HepG2 (cell line): Measurements from ENCODE around the gene CCDC9B. TPM values are rescaled to one million over a fixed set of nuclear protein-coding genes. Genes with fewer than 3 reads are reported as not detected.

ENCODE experiments used
- CHCHD3 ChIP-seq: sonication (generic); formaldehyde crosslinking; IDR thresholded peaks from 2 replicates; pipeline ENCODE4 v1.8.0; 2022; ENCODE audit warnings: mild to moderate bottlenecking, missing genetic modification reagents, moderate library complexity
- STAG1 ChIP-seq: sonication (generic); formaldehyde crosslinking; IDR thresholded peaks from 2 replicates; pipeline ENCODE4 v1.4.0; 2020; ENCODE audit warnings: missing genetic modification reagents
- WIZ ChIP-seq: sonication (generic); formaldehyde crosslinking; IDR thresholded peaks from 2 replicates; pipeline ENCODE4 v1.5.1; 2020; ENCODE audit warnings: mild to moderate bottlenecking, missing genetic modification reagents
- ZFP1 ChIP-seq: IDR thresholded peaks from 2 replicates; pipeline ENCODE4 v1.6.1; 2016
- ZNF24 ChIP-seq: fragments of 450-650 bp; IDR thresholded peaks from 2 replicates; pipeline ENCODE4 v1.6.1; 2017; ENCODE audit warnings: antibody characterized with exemption, mild to moderate bottlenecking
- ZNF343 ChIP-seq: sonication (generic); formaldehyde crosslinking; IDR thresholded peaks from 2 replicates; pipeline ENCODE4 v1.4.0; 2020; ENCODE audit warnings: mild to moderate bottlenecking, missing genetic modification reagents
- ZNF431 ChIP-seq: sonication (generic); formaldehyde crosslinking; IDR thresholded peaks from 2 replicates; pipeline ENCODE4 v1.9.0; 2022; ENCODE audit warnings: missing genetic modification reagents, low read depth, mild to moderate bottlenecking, borderline replicate concordance
- ZNF510 ChIP-seq: sonication (generic); formaldehyde crosslinking; IDR thresholded peaks from 2 replicates; pipeline ENCODE4 v1.4.0; 2020; ENCODE audit warnings: low read depth, mild to moderate bottlenecking, missing genetic modification reagents
- ZNF607 ChIP-seq: sonication (generic); formaldehyde crosslinking; IDR thresholded peaks from 2 replicates; pipeline ENCODE4 v1.5.1; 2020; ENCODE audit warnings: missing genetic modification reagents, mild to moderate bottlenecking, borderline replicate concordance
- ZNF629 ChIP-seq: sonication (generic); formaldehyde crosslinking; conservative IDR thresholded peaks from 2 replicates; pipeline ENCODE4 v1.5.0; 2020; ENCODE audit warnings: missing genetic modification reagents
- polyA plus RNA-seq, 8 experiments: library from polyadenylated mRNA; depleted of rRNA in 3 of 8; stranded (reverse) in 7 of 8; unstranded in 1 of 8; fragments of >200 nt; fragmentation: Illumina TruSeq in 4 of 8; extraction: Trizol in 4 of 8; gene quantifications; 2 replicates each; pipeline versions ENCODE4 v1.2.1 to v1.2.3, GENCODE V29; 2011 to 2016; ENCODE audit warnings: low read depth in 4 of 8, missing spikeins in 1 of 8, mixed read lengths in 1 of 8; ENCODE audit not compliant: insufficient read depth in 1 of 8
- total RNA-seq, 5 experiments: library from RNA; depleted of rRNA; stranded (reverse); fragments of >200 nt; fragmentation: Illumina TruSeq; extraction: Trizol; gene quantifications; 2 replicates each; pipeline ENCODE4 v1.2.3, GENCODE V29; 2016; ENCODE audit warnings: low read depth in 1 of 5
- TF ChIP-seq, protein P1 (sequence below): sonication (generic); formaldehyde crosslinking; IDR thresholded peaks from 2 replicates; pipeline ENCODE4 v1.8.1; 2023; ENCODE audit warnings: mild to moderate bottlenecking, moderate library complexity, missing genetic modification reagents
- TF ChIP-seq, protein P2 (sequence below): sonication (generic); formaldehyde crosslinking; IDR thresholded peaks from 2 replicates; pipeline ENCODE4 v1.5.0; 2020; ENCODE audit warnings: mild to moderate bottlenecking, missing genetic modification reagents
- TF ChIP-seq, protein P3 (sequence below): sonication (generic); formaldehyde crosslinking; IDR thresholded peaks from 2 replicates; pipeline ENCODE4 v1.9.0; 2021; ENCODE audit warnings: missing genetic modification reagents, borderline replicate concordance
- TF ChIP-seq, protein P4 (sequence below): sonication (generic); formaldehyde crosslinking; IDR thresholded peaks from 2 replicates; pipeline ENCODE4 v1.8.0; 2022; ENCODE audit warnings: missing genetic modification reagents, mild to moderate bottlenecking, borderline replicate concordance
- TF ChIP-seq, protein P5 (sequence below): sonication (generic); formaldehyde crosslinking; IDR thresholded peaks from 2 replicates; pipeline ENCODE4 v1.8.0; 2022; ENCODE audit warnings: missing genetic modification reagents, mild to moderate bottlenecking, inconsistent platforms, borderline replicate concordance
- TF ChIP-seq, protein P6 (sequence below): sonication (generic); formaldehyde crosslinking; IDR thresholded peaks from 2 replicates; pipeline ENCODE4 v1.5.0; 2020; ENCODE audit warnings: missing genetic modification reagents
- TF ChIP-seq, protein P7 (sequence below): sonication (generic); formaldehyde crosslinking; IDR thresholded peaks from 2 replicates; pipeline ENCODE4 v1.4.0; 2020; ENCODE audit warnings: missing genetic modification reagents

CCDC9B gene
- total and polyA plus RNA-seq, 2 of the 13 experiments (the other 11 are each of a cell fraction or from before 2014, with no cell fraction given) = 0.98 to 1.6 TPM

DNA sequence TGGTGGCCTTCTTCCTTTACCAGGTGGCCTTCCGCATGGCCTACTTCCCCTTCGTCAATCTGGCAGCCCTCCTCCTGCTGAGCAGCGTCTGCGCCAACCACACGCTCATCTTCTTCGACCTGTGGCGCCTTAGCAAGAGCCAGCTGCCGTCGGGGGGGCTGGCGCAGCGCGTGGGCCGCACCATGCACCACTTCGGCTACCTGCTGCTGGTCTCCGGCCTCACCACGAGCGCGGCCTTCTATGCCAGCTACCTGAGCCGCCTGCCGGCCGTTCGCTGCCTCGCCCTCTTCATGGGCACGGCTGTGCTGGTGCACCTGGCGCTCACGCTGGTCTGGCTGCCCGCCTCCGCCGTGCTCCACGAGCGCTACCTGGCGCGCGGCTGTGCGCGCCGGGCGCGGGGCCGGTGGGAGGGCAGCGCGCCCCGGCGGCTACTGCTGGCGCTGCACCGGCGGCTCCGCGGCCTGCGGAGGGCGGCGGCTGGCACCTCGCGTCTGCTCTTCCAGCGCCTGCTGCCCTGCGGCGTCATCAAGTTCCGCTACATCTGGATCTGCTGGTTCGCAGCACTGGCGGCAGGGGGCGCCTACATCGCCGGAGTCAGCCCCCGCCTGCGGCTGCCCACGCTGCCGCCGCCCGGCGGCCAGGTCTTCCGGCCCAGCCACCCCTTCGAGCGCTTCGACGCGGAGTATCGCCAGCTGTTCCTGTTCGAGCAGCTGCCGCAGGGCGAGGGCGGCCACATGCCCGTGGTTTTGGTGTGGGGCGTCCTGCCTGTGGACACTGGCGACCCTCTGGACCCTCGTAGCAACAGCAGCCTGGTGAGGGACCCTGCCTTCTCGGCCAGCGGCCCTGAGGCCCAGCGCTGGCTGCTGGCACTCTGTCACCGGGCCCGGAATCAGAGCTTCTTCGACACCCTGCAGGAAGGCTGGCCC lies 27.2 kb upstream of the CCDC9B start (continued):
- TF ChIP-seq, protein P1, sequence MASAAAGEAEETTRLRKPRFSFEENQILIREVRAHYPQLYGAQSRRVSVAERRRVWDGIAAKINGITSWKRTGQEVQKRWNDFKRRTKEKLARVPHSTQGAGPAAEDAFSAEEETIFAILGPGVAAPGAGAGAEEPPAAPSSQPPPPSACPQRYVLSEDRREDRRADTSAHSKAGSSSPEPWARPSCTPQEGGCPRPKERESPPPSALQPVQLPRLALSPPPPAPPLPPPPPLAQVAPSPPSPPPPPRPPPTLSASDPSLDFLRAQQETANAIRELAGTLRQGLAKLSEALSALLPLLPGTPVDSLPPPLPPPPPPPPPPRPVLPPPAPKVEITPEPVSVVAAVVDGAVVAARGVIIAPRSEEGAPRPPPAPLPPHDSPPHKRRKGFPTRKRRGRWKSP = peak; percentile 86
- TF ChIP-seq ZNF431 (CRISPR knock-in tag) (peak; percentile 64; the same call in 1 of the 2 replicates), ZNF510 (peak; percentile 74; the same call in 1 of the 2 replicates), ZNF629 (CRISPR knock-in tag) (peak; percentile 51; the same call in 1 of the 2 replicates), ZFP1 (CRISPR knock-in tag) (no peak), STAG1 (CRISPR knock-in tag) (peak; percentile 68), CHCHD3 (CRISPR knock-in tag) (peak; percentile 97; the same call in 1 of the 2 replicates), WIZ (CRISPR knock-in tag) (peak; percentile 66; the same call in 1 of the 2 replicates), ZNF343 (peak; percentile 70; the same call in 1 of the 2 replicates), ZNF24 (no peak), ZNF607 (peak; percentile 96)
- TF ChIP-seq, protein P2, sequence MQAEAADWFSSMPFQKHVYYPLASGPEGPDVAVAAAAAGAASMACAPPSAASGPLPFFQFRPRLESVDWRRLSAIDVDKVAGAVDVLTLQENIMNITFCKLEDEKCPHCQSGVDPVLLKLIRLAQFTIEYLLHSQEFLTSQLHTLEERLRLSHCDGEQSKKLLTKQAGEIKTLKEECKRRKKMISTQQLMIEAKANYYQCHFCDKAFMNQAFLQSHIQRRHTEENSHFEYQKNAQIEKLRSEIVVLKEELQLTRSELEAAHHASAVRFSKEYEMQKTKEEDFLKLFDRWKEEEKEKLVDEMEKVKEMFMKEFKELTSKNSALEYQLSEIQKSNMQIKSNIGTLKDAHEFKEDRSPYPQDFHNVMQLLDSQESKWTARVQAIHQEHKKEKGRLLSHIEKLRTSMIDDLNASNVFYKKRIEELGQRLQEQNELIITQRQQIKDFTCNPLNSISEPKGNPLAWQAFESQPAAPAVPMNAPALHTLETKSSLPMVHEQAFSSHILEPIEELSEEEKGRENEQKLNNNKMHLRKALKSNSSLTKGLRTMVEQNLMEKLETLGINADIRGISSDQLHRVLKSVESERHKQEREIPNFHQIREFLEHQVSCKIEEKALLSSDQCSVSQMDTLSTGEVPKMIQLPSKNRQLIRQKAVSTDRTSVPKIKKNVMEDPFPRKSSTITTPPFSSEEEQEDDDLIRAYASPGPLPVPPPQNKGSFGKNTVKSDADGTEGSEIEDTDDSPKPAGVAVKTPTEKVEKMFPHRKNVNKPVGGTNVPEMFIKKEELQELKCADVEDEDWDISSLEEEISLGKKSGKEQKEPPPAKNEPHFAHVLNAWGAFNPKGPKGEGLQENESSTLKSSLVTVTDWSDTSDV (CRISPR knock-in tag) = 0 out of 2 replicates have a peak, but pooled peaks have one; percentile 66
- TF ChIP-seq, protein P3, sequence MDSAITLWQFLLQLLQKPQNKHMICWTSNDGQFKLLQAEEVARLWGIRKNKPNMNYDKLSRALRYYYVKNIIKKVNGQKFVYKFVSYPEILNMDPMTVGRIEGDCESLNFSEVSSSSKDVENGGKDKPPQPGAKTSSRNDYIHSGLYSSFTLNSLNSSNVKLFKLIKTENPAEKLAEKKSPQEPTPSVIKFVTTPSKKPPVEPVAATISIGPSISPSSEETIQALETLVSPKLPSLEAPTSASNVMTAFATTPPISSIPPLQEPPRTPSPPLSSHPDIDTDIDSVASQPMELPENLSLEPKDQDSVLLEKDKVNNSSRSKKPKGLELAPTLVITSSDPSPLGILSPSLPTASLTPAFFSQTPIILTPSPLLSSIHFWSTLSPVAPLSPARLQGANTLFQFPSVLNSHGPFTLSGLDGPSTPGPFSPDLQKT (CRISPR knock-in tag) = peak; percentile 89; the same call in 1 of the 2 replicates
- TF ChIP-seq, protein P4, sequence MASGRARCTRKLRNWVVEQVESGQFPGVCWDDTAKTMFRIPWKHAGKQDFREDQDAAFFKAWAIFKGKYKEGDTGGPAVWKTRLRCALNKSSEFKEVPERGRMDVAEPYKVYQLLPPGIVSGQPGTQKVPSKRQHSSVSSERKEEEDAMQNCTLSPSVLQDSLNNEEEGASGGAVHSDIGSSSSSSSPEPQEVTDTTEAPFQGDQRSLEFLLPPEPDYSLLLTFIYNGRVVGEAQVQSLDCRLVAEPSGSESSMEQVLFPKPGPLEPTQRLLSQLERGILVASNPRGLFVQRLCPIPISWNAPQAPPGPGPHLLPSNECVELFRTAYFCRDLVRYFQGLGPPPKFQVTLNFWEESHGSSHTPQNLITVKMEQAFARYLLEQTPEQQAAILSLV (CRISPR knock-in tag) = peak; percentile 91
- TF ChIP-seq, protein P5, sequence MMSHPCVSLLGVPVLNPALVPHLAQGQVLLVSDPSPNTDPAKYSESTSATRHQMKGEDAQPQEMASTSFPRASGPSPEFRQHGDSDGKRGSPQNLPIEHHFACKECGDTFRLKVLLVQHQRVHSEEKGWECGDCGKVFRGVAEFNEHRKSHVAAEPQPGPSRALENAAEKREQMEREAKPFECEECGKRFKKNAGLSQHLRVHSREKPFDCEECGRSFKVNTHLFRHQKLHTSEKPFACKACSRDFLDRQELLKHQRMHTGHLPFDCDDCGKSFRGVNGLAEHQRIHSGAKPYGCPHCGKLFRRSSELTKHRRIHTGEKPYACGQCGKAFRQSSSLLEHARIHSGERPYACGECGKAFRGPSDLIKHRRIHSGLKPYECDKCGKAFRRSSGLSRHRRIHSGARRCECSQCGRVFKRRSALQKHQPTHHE (CRISPR knock-in tag) = peak; percentile 97; the same call in 1 of the 2 replicates
- TF ChIP-seq, protein P6, sequence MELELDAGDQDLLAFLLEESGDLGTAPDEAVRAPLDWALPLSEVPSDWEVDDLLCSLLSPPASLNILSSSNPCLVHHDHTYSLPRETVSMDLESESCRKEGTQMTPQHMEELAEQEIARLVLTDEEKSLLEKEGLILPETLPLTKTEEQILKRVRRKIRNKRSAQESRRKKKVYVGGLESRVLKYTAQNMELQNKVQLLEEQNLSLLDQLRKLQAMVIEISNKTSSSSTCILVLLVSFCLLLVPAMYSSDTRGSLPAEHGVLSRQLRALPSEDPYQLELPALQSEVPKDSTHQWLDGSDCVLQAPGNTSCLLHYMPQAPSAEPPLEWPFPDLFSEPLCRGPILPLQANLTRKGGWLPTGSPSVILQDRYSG = peak; percentile 99
- TF ChIP-seq, protein P7, sequence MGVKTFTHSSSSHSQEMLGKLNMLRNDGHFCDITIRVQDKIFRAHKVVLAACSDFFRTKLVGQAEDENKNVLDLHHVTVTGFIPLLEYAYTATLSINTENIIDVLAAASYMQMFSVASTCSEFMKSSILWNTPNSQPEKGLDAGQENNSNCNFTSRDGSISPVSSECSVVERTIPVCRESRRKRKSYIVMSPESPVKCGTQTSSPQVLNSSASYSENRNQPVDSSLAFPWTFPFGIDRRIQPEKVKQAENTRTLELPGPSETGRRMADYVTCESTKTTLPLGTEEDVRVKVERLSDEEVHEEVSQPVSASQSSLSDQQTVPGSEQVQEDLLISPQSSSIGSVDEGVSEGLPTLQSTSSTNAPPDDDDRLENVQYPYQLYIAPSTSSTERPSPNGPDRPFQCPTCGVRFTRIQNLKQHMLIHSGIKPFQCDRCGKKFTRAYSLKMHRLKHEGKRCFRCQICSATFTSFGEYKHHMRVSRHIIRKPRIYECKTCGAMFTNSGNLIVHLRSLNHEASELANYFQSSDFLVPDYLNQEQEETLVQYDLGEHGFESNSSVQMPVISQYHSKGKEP = peak; percentile 75; the same call in 1 of the 2 replicates
